ENCODE data around the gene GNB1. TPM values are rescaled to one million over a fixed set of nuclear protein-coding genes. Genes with fewer than 3 reads are reported as not detected.

GNB1 gene
- total RNA-seq, 1 donor from 2014 or later: 61.6 TPM

DNA sequence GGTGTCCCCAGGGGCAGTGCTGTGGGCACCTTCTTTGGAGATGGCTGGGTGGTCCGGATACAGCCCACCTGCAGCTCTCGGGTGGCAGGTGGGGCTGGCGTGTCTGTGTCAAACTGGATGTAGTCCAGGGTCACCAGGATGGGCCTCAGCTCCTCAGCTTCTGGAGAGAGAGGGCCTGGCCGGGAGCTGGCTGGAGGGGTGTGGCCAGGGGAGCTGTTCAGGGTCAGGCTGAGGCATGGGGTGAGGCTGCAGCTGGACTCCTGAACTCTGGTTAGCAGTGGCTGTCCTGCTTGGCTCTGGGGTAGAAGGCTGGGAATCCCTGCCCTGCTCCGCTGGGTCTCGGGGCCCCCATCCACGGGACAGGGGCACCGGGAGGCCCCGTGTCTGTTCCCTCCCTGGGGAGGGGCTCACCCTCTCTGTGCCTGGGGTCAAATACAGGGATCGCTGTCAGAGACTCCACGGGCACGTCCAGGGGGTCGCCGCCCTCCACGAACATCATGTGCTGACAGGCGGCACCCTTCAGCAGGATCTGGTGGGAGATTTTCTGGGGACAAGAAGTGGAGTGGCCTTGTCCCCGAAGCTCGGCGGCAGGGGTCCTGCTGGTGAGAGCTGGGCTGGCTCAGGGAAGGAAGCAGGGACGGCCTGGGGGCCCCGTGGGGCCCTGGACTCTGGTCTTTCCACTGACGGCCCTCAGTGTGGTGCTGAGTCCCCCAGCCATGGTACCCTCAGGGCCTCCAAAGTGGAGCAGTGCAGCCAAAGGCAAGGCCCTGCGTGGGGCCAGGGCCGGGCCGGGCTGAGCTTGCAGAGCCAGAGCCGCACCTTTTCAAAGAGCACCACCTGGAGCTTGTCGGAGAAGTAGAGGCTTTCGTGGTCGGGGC, 32.3 kb upstream of the GNB1 start:
- no peaks in the 10 kb centered on the region for H3K9me3 ChIP-seq (ENCODE audit: control insufficient read depth in 3 of 3, low read length in 3 of 3)
- H3K27me3 ChIP-seq (ENCODE audit: control insufficient read depth in 3 of 3, insufficient read depth in 3 of 3, low read length in 3 of 3): peaks cover 0 to 12% (median 3%) of the 10 kb centered on the region in 3 donors
- no peaks in the 10 kb centered on the region for H3K36me3 ChIP-seq (ENCODE audit: control insufficient read depth in 3 of 3, insufficient read depth in 3 of 3, low read length in 3 of 3)
- no peak overlapping the region for H3K4me3 ChIP-seq (ENCODE audit: low read length in 3 of 3)
- peaks cover 8 to 21% (median 19%) of the 10 kb centered on the region in 3 donors for H3K4me1 ChIP-seq (ENCODE audit: control insufficient read depth in 3 of 3, insufficient read depth in 3 of 3, low read length in 3 of 3)
- no peak overlapping the region for H3K27ac ChIP-seq (ENCODE audit: low read depth, low read length)
- no peak overlapping the region for H3K9ac ChIP-seq (ENCODE audit: low read depth in 1 of 3, low read length in 3 of 3)

DNA sequence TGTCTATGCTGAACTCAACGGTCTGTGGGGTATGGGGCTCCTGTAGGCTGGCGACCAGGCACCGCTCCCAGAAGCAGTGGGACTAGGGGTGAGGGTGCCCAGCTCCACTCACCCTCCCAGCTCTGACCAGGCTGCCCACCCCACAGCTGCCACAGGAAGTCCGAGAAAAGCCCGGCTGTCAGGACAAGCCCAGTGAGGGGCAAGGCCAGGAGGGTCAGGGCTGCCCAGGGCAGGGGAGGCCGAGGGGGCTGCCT, 31.7 kb upstream of the GNB1 start:
- Histone ChIP-seq H3K27me3 (ENCODE audit: control insufficient read depth in 3 of 3, insufficient read depth in 3 of 3, low read length in 3 of 3) (peaks cover 0 to 10% (median 2%) of the 10 kb centered on the region in 3 donors), H3K4me3 (ENCODE audit: low read length in 3 of 3) (no peak overlapping the region), H3K9me3 (ENCODE audit: control insufficient read depth in 3 of 3, low read length in 3 of 3) (no peaks in the 10 kb centered on the region)

DNA sequence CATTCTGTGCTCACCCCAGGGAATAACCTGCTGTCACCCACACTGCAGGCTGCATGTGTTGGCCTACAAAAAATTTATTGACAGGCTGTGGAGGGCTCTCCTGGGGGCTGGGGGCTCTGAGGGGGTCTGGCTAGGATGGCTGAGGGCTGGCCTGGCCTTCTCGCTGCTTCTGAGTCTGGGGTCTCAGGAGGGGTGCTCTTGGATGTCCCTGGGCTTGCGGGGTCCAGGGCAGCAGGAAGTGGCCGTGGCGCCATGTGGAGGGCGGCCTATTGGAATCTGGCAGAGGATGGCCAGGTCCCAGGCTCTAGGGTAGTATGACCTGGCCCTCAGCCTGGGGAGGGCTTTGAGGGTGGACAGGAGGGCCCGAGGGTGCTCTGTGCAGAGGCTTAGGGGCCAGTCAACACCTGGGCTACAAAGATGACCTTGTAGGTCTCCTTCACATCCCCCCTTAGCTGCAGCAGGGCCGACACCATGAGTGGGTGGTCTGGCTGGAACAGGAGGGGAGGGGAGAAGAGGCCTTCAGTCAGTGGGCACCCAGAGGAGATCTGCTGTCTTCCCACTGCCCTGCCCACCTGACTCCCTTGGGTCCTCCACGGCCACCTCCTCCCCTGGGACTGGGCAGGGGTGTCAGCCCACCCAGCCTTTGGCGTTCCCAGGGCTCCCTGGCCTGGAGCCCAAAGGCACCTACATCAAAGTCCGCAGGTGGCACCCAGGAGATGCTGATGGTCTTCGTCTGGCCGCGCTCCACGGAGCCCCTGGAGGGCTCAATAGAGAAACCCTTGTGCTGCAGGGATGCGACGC, 31.2 kb upstream of the GNB1 start:
- no peaks in the 10 kb centered on the region for H3K9me3 ChIP-seq (ENCODE audit: control insufficient read depth in 3 of 3, low read length in 3 of 3)
- no peak overlapping the region for H3K9ac ChIP-seq (ENCODE audit: low read depth in 1 of 3, low read length in 3 of 3)
- peaks cover 18 to 25% (median 22%) of the 10 kb centered on the region in 3 donors for H3K4me1 ChIP-seq (ENCODE audit: control insufficient read depth in 3 of 3, insufficient read depth in 3 of 3, low read length in 3 of 3)
- no peak overlapping the region for H3K4me3 ChIP-seq (ENCODE audit: low read length in 3 of 3)
- no peak overlapping the region for H3K27ac ChIP-seq (ENCODE audit: low read depth, low read length)
- H3K27me3 ChIP-seq (ENCODE audit: control insufficient read depth in 3 of 3, insufficient read depth in 3 of 3, low read length in 3 of 3): peaks cover 0 to 5% (median 0%) of the 10 kb centered on the region in 3 donors
- no peaks in the 10 kb centered on the region for H3K36me3 ChIP-seq (ENCODE audit: control insufficient read depth in 3 of 3, insufficient read depth in 3 of 3, low read length in 3 of 3)

More for the DNA sequence above, 31.7 kb upstream of the GNB1 start:
- Histone ChIP-seq H3K36me3 (ENCODE audit: control insufficient read depth in 3 of 3, insufficient read depth in 3 of 3, low read length in 3 of 3) (no peaks in the 10 kb centered on the region), H3K4me1 (ENCODE audit: control insufficient read depth in 3 of 3, insufficient read depth in 3 of 3, low read length in 3 of 3) (peaks cover 13 to 25% (median 21%) of the 10 kb centered on the region in 3 donors), H3K9ac (ENCODE audit: low read depth in 1 of 3, low read length in 3 of 3) (no peak overlapping the region), H3K27ac (ENCODE audit: low read depth, low read length) (no peak overlapping the region)

DNA sequence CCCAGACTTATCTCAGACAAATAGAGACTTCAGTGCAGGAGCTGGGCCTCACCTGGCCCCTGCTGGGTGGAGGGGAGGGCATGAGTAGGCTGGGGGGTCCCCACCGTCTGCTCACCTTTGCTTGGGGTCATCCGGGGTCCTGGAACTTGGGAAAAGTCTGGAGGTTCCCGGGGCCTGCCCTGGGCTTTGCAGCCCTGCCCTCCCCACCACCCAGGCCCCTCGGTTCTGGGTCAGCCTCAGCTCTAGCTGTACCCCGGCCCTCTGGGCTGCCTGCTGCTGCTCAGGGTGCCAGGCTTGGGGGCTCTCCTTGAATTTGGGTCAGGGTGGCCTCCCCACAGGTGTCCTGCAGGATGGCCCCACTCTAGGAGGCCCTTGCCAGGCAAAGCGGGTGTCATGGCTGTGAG, 30.6 kb upstream of the GNB1 start:
- H3K9ac ChIP-seq (ENCODE audit: low read depth in 1 of 3, low read length in 3 of 3): no peak overlapping the region
- H3K27ac ChIP-seq (ENCODE audit: low read depth, low read length): no peak overlapping the region
- H3K36me3 ChIP-seq (ENCODE audit: control insufficient read depth in 3 of 3, insufficient read depth in 3 of 3, low read length in 3 of 3): no peaks in the 10 kb centered on the region
- no peak overlapping the region for H3K4me3 ChIP-seq (ENCODE audit: low read length in 3 of 3)
- H3K4me1 ChIP-seq (ENCODE audit: control insufficient read depth in 3 of 3, insufficient read depth in 3 of 3, low read length in 3 of 3): peaks cover 23 to 31% (median 28%) of the 10 kb centered on the region in 3 donors
- H3K27me3 ChIP-seq (ENCODE audit: control insufficient read depth in 3 of 3, insufficient read depth in 3 of 3, low read length in 3 of 3): peaks cover 0 to 5% (median 0%) of the 10 kb centered on the region in 3 donors
- no peaks in the 10 kb centered on the region for H3K9me3 ChIP-seq (ENCODE audit: control insufficient read depth in 3 of 3, low read length in 3 of 3)

DNA sequence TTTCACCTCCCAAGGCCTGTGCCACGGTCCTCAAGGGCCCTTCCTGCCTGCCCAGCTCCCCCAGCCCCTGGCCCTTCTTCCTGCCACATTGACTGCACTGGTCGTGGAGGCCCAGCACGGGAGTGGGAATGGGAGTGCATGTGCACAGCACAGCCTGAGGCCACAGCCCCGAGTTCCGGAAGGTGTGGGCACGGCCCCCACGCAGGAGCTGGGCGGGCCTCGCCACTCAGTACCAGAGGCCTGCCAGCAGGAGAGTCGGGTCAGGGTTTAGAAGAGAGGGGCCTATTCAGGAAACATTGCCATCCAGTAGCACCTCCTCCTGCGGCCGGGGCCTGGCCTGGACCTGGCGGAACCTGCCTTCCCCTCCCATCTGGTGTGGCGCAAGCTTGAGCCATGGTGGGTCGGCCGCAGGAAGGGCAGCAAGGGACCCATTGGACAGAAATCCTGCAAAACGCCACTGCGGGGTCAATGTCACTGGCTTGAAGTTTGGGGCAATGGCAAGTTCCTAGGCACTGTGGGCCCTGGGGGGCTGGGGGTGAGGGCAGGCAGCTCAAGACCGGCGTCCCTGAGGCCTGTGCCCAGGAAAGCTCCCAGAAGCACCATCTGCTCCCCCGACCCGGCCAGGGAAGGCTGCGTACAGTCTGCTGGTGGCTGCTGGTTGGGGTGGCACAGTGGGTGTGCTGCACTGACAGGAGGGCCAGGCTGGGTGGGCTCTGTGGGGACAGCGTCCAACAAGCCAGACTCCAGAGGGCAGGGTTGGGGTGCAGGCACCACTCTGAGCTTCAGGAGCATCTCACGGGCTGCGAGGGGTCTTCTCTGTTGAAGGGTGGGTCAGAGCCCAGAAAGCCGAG, 29.9 kb upstream of the GNB1 start:
- Histone ChIP-seq H3K9ac (ENCODE audit: low read depth in 1 of 3, low read length in 3 of 3) (no peak overlapping the region), H3K4me1 (ENCODE audit: control insufficient read depth in 3 of 3, insufficient read depth in 3 of 3, low read length in 3 of 3) (peaks cover 29 to 37% (median 34%) of the 10 kb centered on the region in 3 donors), H3K9me3 (ENCODE audit: control insufficient read depth in 3 of 3, low read length in 3 of 3) (no peaks in the 10 kb centered on the region), H3K36me3 (ENCODE audit: control insufficient read depth in 3 of 3, insufficient read depth in 3 of 3, low read length in 3 of 3) (no peaks in the 10 kb centered on the region), H3K27ac (ENCODE audit: low read depth, low read length) (no peak overlapping the region), H3K4me3 (ENCODE audit: low read length in 3 of 3) (no peak overlapping the region), H3K27me3 (ENCODE audit: control insufficient read depth in 3 of 3, insufficient read depth in 3 of 3, low read length in 3 of 3) (peaks cover 0 to 5% (median 0%) of the 10 kb centered on the region in 3 donors)

DNA sequence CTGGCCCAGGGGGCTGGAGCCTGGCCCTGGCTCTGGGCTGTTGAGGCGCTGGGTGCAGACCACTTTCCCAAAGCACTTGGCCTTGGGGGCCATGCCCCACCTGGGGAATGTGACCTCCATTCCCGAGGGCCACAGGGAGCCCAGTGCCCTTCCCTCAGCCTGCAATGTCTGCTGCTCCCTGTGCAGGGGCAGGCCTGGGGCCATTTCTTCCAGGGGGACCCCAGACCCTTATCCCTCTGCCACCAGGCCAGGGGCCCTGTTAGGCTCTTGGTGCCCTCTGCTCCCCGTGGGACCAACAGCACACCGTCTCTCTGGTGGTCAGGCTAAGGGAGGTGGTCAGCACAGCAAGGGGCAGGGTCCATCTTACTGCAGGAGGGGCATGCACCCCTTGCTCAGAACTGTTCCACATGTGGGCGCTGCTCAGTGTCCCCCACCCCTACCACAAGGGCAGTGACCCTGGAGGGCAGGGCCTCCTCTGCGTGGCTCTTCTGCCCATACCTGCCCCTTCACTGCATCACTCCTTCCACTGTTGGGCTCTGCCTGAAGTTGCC, 29.2 kb upstream of the GNB1 start:
- Histone ChIP-seq H3K4me3 (ENCODE audit: low read length in 3 of 3) (peak overlapping the region in 2 of 3 donors; percentile 65 to 69), H3K27me3 (ENCODE audit: control insufficient read depth in 3 of 3, insufficient read depth in 3 of 3, low read length in 3 of 3) (peaks cover 0 to 5% (median 0%) of the 10 kb centered on the region in 3 donors), H3K4me1 (ENCODE audit: control insufficient read depth in 3 of 3, insufficient read depth in 3 of 3, low read length in 3 of 3) (peaks cover 36 to 44% (median 41%) of the 10 kb centered on the region in 3 donors), H3K9ac (ENCODE audit: low read depth in 1 of 3, low read length in 3 of 3) (peak overlapping the region in 2 of 3 donors; percentile 56 to 62), H3K27ac (ENCODE audit: low read depth, low read length) (peak overlapping the region; percentile 65), H3K9me3 (ENCODE audit: control insufficient read depth in 3 of 3, low read length in 3 of 3) (no peaks in the 10 kb centered on the region), H3K36me3 (ENCODE audit: control insufficient read depth in 3 of 3, insufficient read depth in 3 of 3, low read length in 3 of 3) (no peaks in the 10 kb centered on the region)

DNA sequence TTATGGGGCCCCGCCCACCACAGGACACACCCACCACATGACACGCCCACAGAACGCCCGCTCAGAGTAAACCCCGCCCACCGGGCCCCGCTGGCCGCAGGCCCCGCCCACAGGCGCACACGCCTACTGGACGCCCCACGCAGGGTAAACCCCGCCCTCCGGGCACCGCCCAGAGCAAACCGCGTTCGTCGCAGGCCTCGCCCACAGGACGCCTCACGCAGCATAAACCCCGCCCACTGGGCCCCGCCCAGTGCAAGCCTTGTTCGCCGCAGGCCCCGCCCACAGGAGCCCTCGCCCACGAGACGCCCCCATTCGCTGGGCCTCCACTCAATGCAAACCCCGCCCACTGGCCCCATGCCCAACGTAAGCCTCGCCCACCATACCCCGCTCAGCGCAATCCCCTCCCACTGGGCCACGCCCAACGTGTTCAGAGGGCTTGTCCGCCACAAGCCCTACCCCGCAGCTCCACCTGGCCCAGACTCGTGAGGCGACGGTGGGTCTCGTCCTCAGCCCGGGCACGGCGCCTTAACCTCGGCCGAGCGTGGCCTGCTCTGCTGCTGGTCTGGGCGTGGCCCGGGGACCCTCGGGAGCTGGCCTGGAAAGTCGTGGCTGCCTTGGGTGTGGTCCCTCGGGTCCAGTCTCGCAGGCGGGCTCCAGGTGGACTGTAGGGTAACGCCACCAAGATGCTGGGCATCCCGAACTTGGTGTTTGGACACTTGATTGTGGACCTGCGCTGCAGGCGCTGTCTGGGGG, 28.6 kb upstream of the GNB1 start:
- H3K9ac ChIP-seq (ENCODE audit: low read depth in 1 of 3, low read length in 3 of 3): peak overlapping the region in 2 of 3 donors; percentile 62 to 72
- H3K4me1 ChIP-seq (ENCODE audit: control insufficient read depth in 3 of 3, insufficient read depth in 3 of 3, low read length in 3 of 3): peaks cover 42 to 50% (median 48%) of the 10 kb centered on the region in 3 donors
- peak overlapping the region; percentile 23 to 81 (median 78) for H3K4me3 ChIP-seq (ENCODE audit: low read length in 3 of 3)
- H3K27ac ChIP-seq (ENCODE audit: low read depth, low read length): peak overlapping the region; percentile 65
- peaks cover 0 to 3% (median 0%) of the 10 kb centered on the region in 3 donors for H3K27me3 ChIP-seq (ENCODE audit: control insufficient read depth in 3 of 3, insufficient read depth in 3 of 3, low read length in 3 of 3)
- H3K9me3 ChIP-seq (ENCODE audit: control insufficient read depth in 3 of 3, low read length in 3 of 3): no peaks in the 10 kb centered on the region
- no peaks in the 10 kb centered on the region for H3K36me3 ChIP-seq (ENCODE audit: control insufficient read depth in 3 of 3, insufficient read depth in 3 of 3, low read length in 3 of 3)

DNA sequence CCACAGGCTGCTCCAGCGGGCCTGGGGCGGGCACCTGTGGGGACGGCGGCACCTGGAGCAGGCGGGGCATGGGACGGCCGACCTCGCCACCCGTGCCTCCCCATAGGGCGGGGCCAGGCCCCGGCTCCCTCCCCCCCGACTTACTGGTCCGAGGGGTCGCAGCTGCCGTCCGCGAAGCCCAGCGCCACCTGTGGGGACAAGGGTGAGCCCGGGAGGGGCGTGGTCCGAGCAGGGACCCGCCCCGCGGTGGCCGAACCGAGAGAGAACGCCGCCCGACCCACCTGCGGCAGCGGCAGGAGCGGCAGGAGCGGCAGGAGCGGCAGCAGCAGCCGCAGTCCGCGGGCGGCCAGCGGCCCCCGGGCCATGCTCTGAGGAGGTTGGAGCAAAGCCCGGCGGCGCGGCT, 28.0 kb upstream of the GNB1 start, which contains the start of gene TMEM52:
TSS of gene TMEM52 (minus strand) at position 379 of the 403 bp plus-strand sequence. CDS start at position 365, 14 bp downstream.
- Histone ChIP-seq H3K4me3 (ENCODE audit: low read length in 3 of 3) (peak within 1 kb of the TSS; percentile 77 to 81 (median 78)), H3K9me3 (ENCODE audit: control insufficient read depth in 3 of 3, low read length in 3 of 3) (no peaks in the 10 kb centered on the region), H3K27ac (ENCODE audit: low read depth, low read length) (peak within 1 kb of the TSS; percentile 91), H3K9ac (ENCODE audit: low read depth in 1 of 3, low read length in 3 of 3) (peak within 1 kb of the TSS; percentile 72 to 92 (median 77)), H3K4me1 (ENCODE audit: control insufficient read depth in 3 of 3, insufficient read depth in 3 of 3, low read length in 3 of 3) (peaks cover 48 to 56% (median 53%) of the 10 kb centered on the region in 3 donors), H3K27me3 (ENCODE audit: control insufficient read depth in 3 of 3, insufficient read depth in 3 of 3, low read length in 3 of 3) (peaks cover 0 to 5% (median 0%) of the 10 kb centered on the region in 3 donors), H3K36me3 (ENCODE audit: control insufficient read depth in 3 of 3, insufficient read depth in 3 of 3, low read length in 3 of 3) (no peaks in the 10 kb centered on the region)
